ENCODE results near the gene ZSCAN4.

GRCh38 chr19:57633832-57634131 is 35.0 kb upstream of the ZSCAN4 start:
- TF ChIP-seq POLR2A (IDR thresholded peaks at IDR 0.05; ENCODE audit: low read depth, low read length) (no peak), SPI1 (IDR thresholded peaks at IDR 0.05; ENCODE audit: low read depth, low read length) (no peak), TAF1 (IDR thresholded peaks at IDR 0.05; ENCODE audit: low read depth, low read length) (no peak)

All from GM12891 (cell line).